HG03064 (cell line): ENCODE data around the gene RAB3IL1.

ENCODE experiments used
- ATAC-seq: cut with Tn5 transposase; IDR thresholded peaks from one replicate; pipeline ENCODE4 v1.9.1; 2021; ENCODE audit warnings: low read depth; ENCODE audit not compliant: unreplicated experiment

RAB3IL1 gene

GRCh38 chr11:61921446-61921845 lies 4.1 kb upstream of the RAB3IL1 start:
- ATAC-seq, result no peak

DNA sequence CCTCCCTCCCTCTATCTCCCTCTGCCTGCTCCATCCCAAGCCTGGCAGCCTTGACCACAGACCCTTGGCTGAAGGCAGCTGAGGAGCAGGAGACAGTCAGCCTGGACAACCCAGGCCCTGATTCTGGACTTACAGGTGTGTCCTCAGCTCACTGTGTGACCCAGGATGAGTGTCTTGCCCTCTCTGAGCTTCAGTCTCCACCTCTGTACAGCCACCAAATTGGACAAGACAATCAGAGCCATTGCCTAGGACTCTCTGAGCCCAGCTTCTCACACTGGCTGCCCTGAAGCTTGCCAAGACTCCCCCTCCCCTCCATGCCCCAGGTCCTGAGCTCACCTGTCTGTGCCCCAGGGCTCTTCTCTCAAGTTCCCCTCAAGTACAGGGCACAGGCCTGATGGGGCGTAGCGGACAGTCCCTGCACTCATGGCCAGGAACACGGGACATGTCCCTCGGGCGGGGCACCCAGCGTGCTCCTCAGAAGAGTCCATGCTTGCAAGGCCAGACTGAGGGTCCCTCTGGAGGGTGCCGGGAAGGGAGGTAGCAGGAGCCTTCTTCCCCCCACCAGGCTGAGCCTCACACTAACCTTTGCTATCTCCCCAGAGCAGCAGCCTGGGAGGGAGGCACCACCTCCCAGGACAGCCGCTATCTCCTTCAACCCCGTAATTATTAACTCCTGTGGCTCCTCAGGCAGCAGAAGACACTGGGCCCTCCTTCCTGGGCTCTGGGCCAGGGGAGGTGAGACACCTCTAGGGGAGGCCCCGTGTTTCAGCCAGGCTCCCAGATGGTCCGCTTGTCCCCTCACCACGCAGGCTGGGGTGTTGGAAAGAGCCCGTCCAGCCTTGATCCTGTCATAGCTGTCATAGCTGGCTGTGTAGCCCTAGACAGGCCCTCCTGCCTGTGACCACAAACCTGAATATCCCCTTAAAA lies 2.6 kb upstream of the RAB3IL1 start:
- no peak for ATAC-seq

GRCh38 chr11:61918938-61919704 lies 1.8 kb upstream of the RAB3IL1 start:
- ATAC-seq, result no peak

DNA sequence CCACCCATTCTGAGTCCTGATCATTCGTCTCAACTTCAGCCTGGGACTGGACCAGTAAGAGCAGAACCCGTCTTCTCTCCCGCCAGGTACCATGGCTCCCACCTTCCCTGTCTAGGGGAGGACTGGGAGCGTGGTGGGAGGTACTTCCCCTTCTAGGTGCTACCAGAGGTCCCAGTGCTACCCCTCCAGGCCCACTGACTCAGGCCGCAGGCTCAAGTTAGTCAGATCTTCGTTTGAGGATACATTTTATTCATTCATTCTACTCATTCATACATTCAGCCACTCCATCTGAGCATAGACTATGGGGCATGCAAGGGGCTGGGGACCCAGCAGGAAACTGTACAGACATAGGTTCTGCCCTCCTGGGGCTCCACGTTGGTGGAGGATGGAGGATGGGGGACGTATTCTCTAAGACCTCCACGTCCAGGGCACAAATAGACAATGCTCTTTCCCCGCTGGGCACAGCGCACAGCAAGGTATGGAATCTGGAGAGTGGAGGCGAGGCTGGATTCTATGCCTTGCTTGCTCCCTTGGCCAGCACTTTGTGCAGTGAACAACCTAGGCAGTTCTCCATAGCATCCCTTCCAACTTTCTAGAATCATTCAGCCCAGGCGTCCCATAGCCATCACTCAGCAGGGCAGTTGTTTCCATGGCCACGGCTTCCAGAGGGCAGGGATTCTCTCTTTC lies 1.0 kb upstream of the RAB3IL1 start:
- no peak for ATAC-seq

- no peak for ATAC-seq
Measured at GRCh38 chr11:61916737-61917333, 531 bp downstream of the RAB3IL1 start.

- no peak for ATAC-seq
Measured at GRCh38 chr11:61914471-61915171, 2.7 kb downstream of the RAB3IL1 start.

- ATAC-seq, result no peak
Measured at GRCh38 chr11:61913699-61914395, 3.5 kb downstream of the RAB3IL1 start.

GRCh38 chr11:61912991-61913698 lies 4.2 kb downstream of the RAB3IL1 start:
- no peak for ATAC-seq

DNA sequence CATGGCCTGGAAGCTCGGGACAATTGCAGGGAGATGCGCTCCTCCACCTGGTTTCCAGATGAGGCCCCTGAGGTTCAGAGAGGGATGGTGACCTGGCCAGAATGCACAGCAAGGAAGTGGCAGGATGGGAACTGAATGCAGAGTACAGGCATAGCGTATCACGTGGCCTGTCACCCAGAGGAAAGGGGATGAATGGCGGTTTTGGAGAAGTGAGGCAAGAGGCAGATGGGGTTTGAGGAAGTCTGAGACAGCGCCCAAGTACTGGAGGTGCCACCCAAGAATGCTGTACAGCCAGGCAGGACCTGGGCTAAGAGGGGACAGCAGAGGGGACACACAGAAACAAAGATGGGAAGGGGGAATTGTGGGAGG lies 4.9 kb downstream of the RAB3IL1 start:
- no peak for ATAC-seq

- no peak for ATAC-seq
Measured at GRCh38 chr11:61911701-61912529, 5.5 kb downstream of the RAB3IL1 start.

GRCh38 chr11:61911128-61911700 lies 6.2 kb downstream of the RAB3IL1 start:
- no peak for ATAC-seq

DNA sequence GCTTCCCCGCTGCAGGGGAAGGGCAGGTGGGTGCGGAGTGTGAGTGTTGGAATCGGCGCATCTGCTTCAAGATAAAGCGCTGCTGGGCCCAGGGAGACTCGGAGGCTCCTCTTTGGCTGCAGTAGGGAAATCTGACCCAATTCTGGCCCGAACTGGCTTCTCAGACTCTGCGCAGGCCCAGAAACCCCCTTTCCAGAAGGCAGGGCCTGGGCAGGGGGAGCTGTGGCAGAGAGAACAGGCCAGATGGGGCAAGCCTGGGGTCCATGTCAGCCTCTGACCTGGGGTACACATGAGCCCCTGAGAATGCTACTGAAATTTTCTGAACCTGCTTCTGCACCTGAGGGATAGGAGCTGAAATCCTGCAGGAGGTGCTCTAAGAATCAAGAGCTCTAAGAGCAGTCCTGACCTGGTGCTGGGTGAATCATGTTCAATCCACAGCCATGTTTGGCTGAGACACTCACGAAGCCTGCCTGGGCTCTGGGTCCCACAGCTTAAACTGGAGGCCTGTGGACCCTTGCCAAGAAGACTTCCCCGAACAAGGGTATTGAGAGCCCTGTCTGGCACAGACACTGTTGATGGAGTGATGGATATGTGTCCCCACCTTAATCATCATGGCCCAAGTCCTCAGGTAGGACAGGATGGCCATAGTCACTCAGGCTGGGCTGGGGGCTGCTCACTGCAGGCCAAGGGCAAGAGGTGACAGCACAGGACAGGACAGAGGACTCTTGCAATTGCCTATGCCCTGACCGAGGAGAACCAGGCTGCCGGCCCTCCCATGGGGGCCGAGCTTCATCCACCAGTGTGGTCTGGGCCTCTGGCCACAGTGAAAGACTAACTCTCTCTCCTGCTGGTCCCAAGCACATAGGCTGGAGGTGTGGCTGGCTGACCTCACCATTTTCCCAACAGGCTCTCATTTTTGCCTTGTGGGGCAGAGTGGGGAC lies 6.9 kb downstream of the RAB3IL1 start:
- ATAC-seq, result no peak

DNA sequence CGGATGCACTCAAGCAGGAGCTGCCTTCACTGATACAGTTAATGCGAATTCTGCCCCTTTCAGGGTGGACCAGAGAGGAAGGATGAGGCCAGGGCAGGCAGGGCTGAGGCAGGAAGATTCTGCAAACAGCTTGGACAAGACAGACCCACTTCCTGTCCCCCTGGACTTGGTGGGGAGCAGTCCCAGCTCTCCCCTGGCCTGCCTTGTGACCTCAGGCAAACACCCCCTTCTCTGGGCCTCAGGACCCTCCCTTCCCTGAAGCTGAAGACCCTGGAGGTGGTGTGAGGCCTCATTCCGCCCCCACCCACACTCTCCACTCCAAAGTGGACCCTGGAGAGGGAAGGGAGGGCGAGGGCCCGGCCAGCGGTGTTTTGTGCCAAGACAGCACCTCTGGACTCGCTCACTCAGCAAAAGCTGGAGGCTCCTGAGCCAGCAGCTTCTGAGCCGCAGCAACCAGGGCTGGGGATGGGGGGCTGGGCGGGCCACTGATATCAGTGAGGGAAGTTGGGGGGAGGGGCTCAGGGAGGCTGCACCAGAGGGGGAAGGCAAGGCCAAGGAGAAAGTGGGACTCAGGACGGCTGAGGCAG lies 8.5 kb downstream of the RAB3IL1 start:
- ATAC-seq, result no peak

- no peak for ATAC-seq
Measured at GRCh38 chr11:61907871-61908729, 9.3 kb downstream of the RAB3IL1 start.

- ATAC-seq, result no peak
Measured at GRCh38 chr11:61907282-61907681, 10.1 kb downstream of the RAB3IL1 start.
